HG03175 (cell line): ENCODE results near the gene LOXL3.

ENCODE experiments used
- ATAC-seq: cut with Tn5 transposase; IDR thresholded peaks from one replicate; pipeline ENCODE4 v1.9.1; 2021; ENCODE audit warnings: mild to moderate bottlenecking, moderate library complexity; ENCODE audit not compliant: unreplicated experiment

The LOXL3 gene

GRCh38 chr2:74512744-74513604 lies 40.8 kb downstream of the LOXL3 start:
- ATAC-seq: no peak

GRCh38 chr2:74511104-74511989 lies 42.4 kb downstream of the LOXL3 start:
- ATAC-seq: no peak

- no peak for ATAC-seq
Measured at GRCh38 chr2:74510272-74510671, 43.5 kb downstream of the LOXL3 start.

GRCh38 chr2:74507926-74508520 lies 45.7 kb downstream of the LOXL3 start:
- peak; percentile 6 for ATAC-seq

- ATAC-seq: peak; percentile 91
Measured at GRCh38 chr2:74507145-74507925, 46.4 kb downstream of the LOXL3 start, which contains the start of gene PCGF1. TSS of gene PCGF1 (minus strand) at chr2:74507695. CDS start at chr2:74507668, 27 bp downstream.

GRCh38 chr2:74505448-74506246 lies 48.1 kb downstream of the LOXL3 start:
- no peak for ATAC-seq

- ATAC-seq: no peak
Measured at GRCh38 chr2:74504591-74504990, 49.2 kb downstream of the LOXL3 start.

GRCh38 chr2:74503506-74504475 lies 50.0 kb downstream of the LOXL3 start:
- ATAC-seq: no peak

- ATAC-seq: peak; percentile 29
Measured at GRCh38 chr2:74502720-74503505, 50.8 kb downstream of the LOXL3 start.

- ATAC-seq: no peak
Measured at GRCh38 chr2:74502147-74502719, 51.5 kb downstream of the LOXL3 start.

GRCh38 chr2:74501335-74502071 lies 52.2 kb downstream of the LOXL3 start:
- no peak for ATAC-seq

- no peak for ATAC-seq
Measured at GRCh38 chr2:74500578-74500946, 53.2 kb downstream of the LOXL3 start.

GRCh38 chr2:74499940-74500577 lies 53.7 kb downstream of the LOXL3 start:
- ATAC-seq: no peak

- no peak for ATAC-seq
Measured at GRCh38 chr2:74499267-74499939, 54.3 kb downstream of the LOXL3 start, which contains the start of gene LBX2. TSS of gene LBX2 (minus strand) at chr2:74499603. CDS start at chr2:74499537, 66 bp downstream.

GRCh38 chr2:74498500-74499266 lies 55.1 kb downstream of the LOXL3 start:
- ATAC-seq: peak; percentile 28
